Omental fat pad (tissue), 4 donors: ENCODE measurements around the gene ANKS1B. TPM values are rescaled to one million over a fixed set of nuclear protein-coding genes. Genes with fewer than 3 reads are reported as not detected.

Experiments
- ATAC-seq: fragments of 150-250 bp; one replicate; pipeline ENCODE4 v1.9.1; 2016; ENCODE audit warnings: mild to moderate bottlenecking, moderate library complexity; ENCODE audit not compliant: low FRiP score
- DNase-seq: peaks from one replicate; pipeline ENCODE4 v3.0.0-alpha.2; 2019; ENCODE audit warnings: low spot score
- CTCF ChIP-seq, 3 donors: fragments of 450-650 bp; IDR thresholded peaks; one replicate each; pipeline ENCODE4 v1.5.1; 2016 to 2017; ENCODE audit warnings: antibody characterized with exemption in 3 of 3, mild to moderate bottlenecking in 3 of 3, moderate library complexity in 2 of 3
- total RNA-seq, 4 donors: library from RNA; depleted of rRNA; stranded (reverse); fragments of >200 nt; gene quantifications; one replicate each; pipeline ENCODE4 v1.1.0, GENCODE V29; 2016

ANKS1B gene
- total RNA-seq, 4 donors from 2014 or later, result 5.5 to 26.4 (median 7.6) TPM

DNA sequence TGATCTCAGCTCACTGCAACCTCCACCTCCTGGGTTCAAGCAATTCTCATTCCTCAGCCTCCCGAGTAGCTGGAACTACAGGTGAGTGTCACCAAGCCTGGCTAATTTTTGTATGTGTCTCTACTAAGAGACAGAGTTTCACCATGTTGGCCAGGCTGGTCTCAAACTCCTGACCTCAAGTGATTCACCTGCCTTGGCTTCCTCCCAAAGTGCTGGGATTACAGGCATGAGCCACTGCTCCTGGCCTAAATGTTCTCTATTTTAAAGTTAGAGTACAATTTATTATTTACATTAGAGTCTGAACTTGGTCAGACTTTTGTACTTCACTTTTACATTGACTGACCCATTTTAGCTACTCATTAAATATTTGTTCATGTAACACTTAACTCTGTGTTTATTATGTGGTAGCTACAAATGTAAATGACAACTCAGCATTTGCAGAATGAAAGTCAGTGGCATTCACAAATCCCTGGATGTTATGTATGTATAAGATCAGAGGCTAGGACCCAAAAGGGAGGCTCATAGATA, 930.1 kb downstream of the ANKS1B start:
- ATAC-seq, result no peak

GRCh38 chr12:99053616-99054362, 930.9 kb downstream of the ANKS1B start:
- TF ChIP-seq CTCF (IDR thresholded peaks at IDR 0.05), result no peak
- ATAC-seq, result no peak
- no peak for DNase-seq

More for the DNA sequence above, 930.1 kb downstream of the ANKS1B start:
- TF ChIP-seq CTCF (IDR thresholded peaks at IDR 0.05), result no peak
- DNase-seq, result no peak

DNA sequence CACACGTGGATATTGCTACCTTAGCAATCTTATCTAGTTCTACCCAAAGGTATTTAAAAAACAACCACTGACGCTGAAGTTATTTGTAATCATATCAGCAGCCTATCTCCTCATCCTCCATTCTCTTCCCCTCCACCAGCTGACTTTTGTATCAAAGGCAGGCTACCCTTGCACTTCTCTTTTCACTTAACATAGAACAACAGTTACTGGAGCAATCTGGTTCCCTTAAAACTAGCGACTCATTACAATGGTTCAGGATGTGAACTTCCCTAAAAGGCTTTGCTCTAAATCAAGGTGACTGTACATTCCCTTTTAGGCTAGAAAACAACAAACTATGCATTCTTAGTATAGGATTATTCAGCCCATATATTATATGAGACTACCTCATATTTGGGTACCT, 935.0 kb downstream of the ANKS1B start:
- no peak for ATAC-seq

GRCh38 chr12:99045158-99045557, 939.6 kb downstream of the ANKS1B start:
- TF ChIP-seq CTCF (IDR thresholded peaks at IDR 0.05), result no peak
- DNase-seq, result no peak
- ATAC-seq, result no peak

More for the DNA sequence above, 935.0 kb downstream of the ANKS1B start:
- TF ChIP-seq CTCF (IDR thresholded peaks at IDR 0.05), result no peak
- DNase-seq, result no peak

GRCh38 chr12:99043319-99043914, 941.3 kb downstream of the ANKS1B start:
- DNase-seq (peak; percentile 42), ATAC-seq (no peak)
- peak in 2 of 3 donors; percentile 35 to 41 for TF ChIP-seq CTCF (IDR thresholded peaks at IDR 0.05)

DNA sequence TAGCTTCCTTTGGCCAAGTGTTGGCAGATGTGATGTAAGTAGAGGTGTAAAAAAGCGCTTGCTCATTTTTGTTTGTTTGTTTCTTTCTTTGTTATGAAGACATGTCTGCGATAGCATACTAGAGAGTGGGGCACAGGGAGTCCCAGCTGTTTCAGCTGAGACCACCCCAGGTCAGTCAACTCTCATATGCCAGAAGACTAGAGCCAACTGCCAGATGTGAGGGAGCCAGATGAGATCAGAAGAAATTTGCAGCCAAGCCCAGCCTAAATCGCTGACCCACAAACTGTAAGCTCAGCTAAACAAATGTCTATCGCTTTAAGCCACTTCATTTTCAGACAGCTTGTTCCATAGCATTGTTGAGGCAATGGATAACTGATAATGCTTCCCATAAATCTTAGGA, 942.5 kb downstream of the ANKS1B start:
- no peak for ATAC-seq
- TF ChIP-seq CTCF (IDR thresholded peaks at IDR 0.05), result no peak
- DNase-seq, result no peak
